Activated CD8-positive, alpha-beta memory T cell treated with anti-CD3 and anti-CD28 coated beads, Interleukin-2, amount 10 ng/mL, durations not matched to agents 7 days and 5 days (primary cell): Measurements from ENCODE around the gene MAB21L2. TPM values are rescaled to one million over a fixed set of nuclear protein-coding genes. Genes with fewer than 3 reads are reported as not detected.
"Not testable (repeated sequence)": the region's sequence is repeated elsewhere in the genome, so short reads cannot be mapped to it uniquely, and the experiment has no call there.

Experiments
- ATAC-seq: fragments of 150-1000 bp; cut with Tn5 transposase; one replicate; pipeline ENCODE4 v1.10.0; 2021; ENCODE audit warnings: moderate library complexity
- CTCF ChIA-PET: fragments of 350-600 bp; sonication (Branson Sonifier 250); formaldehyde crosslinking; loops from one replicate; lab custom pipeline; 2021; ENCODE audit warnings: antibody characterized with exemption; lab: Charles Lee
- DNase-seq: peaks from one replicate; pipeline ENCODE4 v3.0.0-alpha.2; 2020
- H3K27ac Mint-ChIP-seq: one replicate; pipeline ENCODE4 v1.8.0; 2021; ENCODE audit warnings: mild to moderate bottlenecking, mixed read lengths
- H3K27me3 Mint-ChIP-seq: one replicate; pipeline ENCODE4 v1.8.0; 2021; ENCODE audit warnings: mixed read lengths
- H3K36me3 Mint-ChIP-seq: one replicate; pipeline ENCODE4 v1.8.0; 2021; ENCODE audit warnings: mild to moderate bottlenecking, mixed read lengths
- H3K4me1 Mint-ChIP-seq: one replicate; pipeline ENCODE4 v1.8.0; 2021; ENCODE audit warnings: mixed read lengths
- H3K4me3 Mint-ChIP-seq: one replicate; pipeline ENCODE4 v1.8.0; 2021; ENCODE audit warnings: mild to moderate bottlenecking, moderate library complexity, mixed read lengths
- H3K9me3 Mint-ChIP-seq: one replicate; pipeline ENCODE4 v1.8.0; 2022; ENCODE audit warnings: low read depth, mixed read lengths
- total RNA-seq, 2 experiments: library from RNA; stranded (reverse); gene quantifications; one replicate each; pipeline ENCODE4 v1.2.3, GENCODE V29; 2021

Gene MAB21L2
- not detected for total RNA-seq

DNA sequence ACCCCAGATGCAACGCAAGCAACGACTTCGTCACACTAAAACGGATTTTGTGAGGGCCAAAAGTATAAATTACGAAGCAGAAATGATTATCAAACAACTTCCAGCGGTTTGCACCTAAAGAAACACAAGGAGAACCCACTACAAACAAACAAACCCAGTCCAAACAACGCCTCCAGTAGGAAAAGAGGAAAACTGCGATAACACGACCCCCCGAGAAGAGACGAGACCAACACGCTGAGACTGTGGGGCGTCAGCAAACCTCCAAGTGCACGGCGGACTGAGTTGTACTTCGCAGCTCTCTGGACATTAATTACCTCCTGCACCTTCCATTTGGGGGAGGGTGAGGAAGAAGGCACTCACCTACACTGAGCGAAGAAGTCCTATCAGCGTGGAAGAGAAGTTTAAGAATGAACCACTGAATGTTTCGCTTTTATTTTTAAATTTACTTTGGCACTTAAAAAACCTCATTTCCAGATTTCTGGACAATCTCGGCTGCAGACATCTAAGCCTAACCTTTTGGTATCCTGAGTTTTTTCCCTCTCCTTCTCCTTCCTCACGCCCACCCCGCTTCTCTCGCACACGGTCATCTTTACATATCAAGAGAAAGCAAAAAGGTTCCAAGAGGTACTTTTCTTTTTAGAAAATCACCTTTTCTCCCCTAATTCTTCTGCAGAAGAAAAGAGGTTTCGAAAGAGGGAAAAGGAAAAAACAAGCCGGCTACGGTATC is at the start of gene MAB21L2:
Gene MAB21L2 (plus strand): TSS at position 6 of the 727 bp plus-strand sequence. CDS start 879 bp downstream, outside the sequence.
- CTCF ChIA-PET: no interaction called here
- Mint-ChIP-seq H3K27ac (no peak within 1 kb of the TSS), H3K36me3 (peaks cover 55% of the 10 kb centered on the region), H3K4me3 (no peak within 1 kb of the TSS), H3K27me3 (no peaks in the 10 kb centered on the region), H3K4me1 (no peaks in the 10 kb centered on the region), H3K9me3 (peaks cover 17% of the 10 kb centered on the region)
- ATAC-seq (no peak), DNase-seq (no peak)

DNA sequence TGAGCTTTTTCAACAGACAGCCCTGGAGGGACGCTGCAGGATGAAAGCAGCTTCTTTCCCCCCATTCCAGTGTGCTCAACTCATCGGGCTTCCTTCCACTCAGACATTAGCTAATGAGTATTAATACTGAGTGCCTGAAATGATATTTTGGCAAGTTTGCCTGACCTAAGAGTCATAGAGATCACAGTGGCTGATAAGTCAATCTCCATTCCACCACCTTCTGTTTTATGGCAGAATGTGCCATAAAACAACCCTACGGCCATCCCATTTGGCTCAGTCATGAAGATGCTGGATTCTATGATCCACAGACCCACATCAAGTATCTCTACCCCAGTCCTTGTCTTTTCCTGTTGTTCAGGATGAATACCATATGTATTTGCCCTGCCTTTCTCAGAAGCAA is 48.3 kb upstream of the MAB21L2 start:
- Mint-ChIP-seq H3K4me3 (no peak overlapping the region), H3K27ac (no peak overlapping the region), H3K4me1 (no peaks in the 10 kb centered on the region), H3K36me3 (peaks cover 2% of the 10 kb centered on the region), H3K9me3 (no peaks in the 10 kb centered on the region), H3K27me3 (no peaks in the 10 kb centered on the region)
- ATAC-seq (no peak), DNase-seq (no peak)
- CTCF ChIA-PET: no interaction called here

DNA sequence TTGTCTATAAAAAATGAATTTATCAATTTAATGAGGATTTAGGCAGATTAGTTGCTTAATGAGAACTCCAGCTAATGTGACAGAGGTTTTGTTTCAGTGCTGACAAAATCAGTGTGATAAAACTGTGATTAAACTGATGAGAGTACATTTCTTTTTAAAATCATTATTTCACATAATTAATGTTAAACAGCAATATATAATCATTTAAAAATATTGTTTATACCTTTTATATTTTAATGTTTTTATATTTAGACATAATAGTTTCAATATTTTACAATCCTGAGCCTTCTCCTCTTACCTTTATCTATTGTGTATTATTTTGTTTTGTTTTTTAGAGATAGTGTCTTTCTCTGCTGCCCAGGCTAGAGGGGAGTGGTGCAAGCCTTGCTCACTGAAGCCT is 47.1 kb upstream of the MAB21L2 start:
- DNase-seq (no peak), ATAC-seq (no peak)
- H3K27me3 Mint-ChIP-seq: no peaks in the 10 kb centered on the region
- H3K4me3 Mint-ChIP-seq: no peak overlapping the region
- H3K36me3 Mint-ChIP-seq: peaks cover 2% of the 10 kb centered on the region
- no peaks in the 10 kb centered on the region for H3K4me1 Mint-ChIP-seq
- CTCF ChIA-PET: no interaction called here
- H3K27ac Mint-ChIP-seq: no peak overlapping the region
- H3K9me3 Mint-ChIP-seq: no peaks in the 10 kb centered on the region

DNA sequence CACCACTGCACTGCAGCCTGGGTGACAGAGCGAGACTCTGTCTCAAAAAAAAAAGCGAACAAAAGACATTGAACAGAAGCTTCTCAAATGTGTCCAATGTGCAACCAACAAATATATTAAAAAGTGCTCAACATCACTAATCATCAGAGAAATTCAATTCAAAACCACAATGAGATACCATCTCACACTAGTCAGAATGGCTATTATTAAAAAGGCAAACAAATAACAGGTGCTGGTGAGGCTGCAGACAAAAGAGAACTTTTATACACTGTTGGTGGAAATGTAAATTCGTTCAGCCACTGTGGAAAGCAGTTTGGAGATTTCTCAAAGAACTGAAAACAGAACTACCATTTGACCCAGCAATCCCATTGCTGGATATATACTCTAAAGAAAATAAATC is 44.0 kb upstream of the MAB21L2 start:
- DNase-seq, H3K4me3 Mint-ChIP-seq, ATAC-seq, H3K4me1 Mint-ChIP-seq, H3K27ac Mint-ChIP-seq, H3K36me3 Mint-ChIP-seq, CTCF ChIA-PET, H3K9me3 Mint-ChIP-seq, H3K27me3 Mint-ChIP-seq: not testable (repeated sequence)

DNA sequence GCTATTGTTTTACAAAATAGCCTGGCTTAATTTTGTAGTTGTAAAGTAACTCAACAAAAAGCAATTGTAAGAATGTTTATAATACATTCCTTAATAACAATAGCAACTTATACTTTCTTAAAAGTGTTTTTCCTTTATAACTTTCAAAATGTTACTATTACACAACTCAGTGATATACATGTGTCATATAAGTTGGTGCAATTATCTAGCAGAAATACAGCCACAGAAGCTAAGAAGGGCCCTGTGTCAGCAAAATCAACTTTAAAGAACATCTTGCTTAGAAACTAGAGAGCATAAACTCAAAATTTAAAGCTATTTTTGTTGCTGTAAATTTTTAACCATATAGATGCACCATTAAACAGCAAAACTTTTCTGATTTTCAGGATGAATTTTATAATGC is 41.4 kb upstream of the MAB21L2 start:
- CTCF ChIA-PET: no interaction called here
- no peaks in the 10 kb centered on the region for H3K27me3 Mint-ChIP-seq
- H3K4me1 Mint-ChIP-seq: no peaks in the 10 kb centered on the region
- DNase-seq: no peak
- no peaks in the 10 kb centered on the region for H3K9me3 Mint-ChIP-seq
- no peak overlapping the region for H3K4me3 Mint-ChIP-seq
- H3K27ac Mint-ChIP-seq: no peak overlapping the region
- peaks cover 2% of the 10 kb centered on the region for H3K36me3 Mint-ChIP-seq
- no peak for ATAC-seq

DNA sequence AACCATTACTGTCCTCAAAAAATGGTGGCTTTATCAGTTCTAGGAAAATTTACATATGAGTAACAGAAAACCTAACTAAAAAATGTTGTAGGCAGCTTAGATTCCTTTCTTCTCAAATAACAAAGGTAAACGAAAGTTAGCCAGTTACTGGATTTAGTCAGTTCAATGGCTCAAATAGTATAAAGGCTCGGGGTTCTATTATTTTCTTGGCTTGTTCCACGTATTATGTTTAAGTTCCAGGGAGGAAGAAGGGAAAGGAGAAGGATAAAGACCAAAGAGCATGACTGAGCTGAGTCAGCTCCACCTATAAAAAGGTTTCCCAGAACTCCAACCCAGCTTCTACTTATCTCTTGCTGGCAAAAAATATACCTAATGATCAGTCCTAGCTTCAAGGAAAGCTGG is 41.0 kb upstream of the MAB21L2 start:
- Mint-ChIP-seq H3K9me3 (no peaks in the 10 kb centered on the region), H3K4me3 (no peak overlapping the region), H3K36me3 (peaks cover under 1% of the 10 kb centered on the region), H3K27ac (no peak overlapping the region), H3K27me3 (no peaks in the 10 kb centered on the region), H3K4me1 (no peaks in the 10 kb centered on the region)
- DNase-seq: no peak
- CTCF ChIA-PET: interaction anchor here (1.3 kb wide), 1 partner anchor 10 kb away, joined by 3 read pairs; no protein-coding TSS in a partner anchor
- ATAC-seq: no peak

DNA sequence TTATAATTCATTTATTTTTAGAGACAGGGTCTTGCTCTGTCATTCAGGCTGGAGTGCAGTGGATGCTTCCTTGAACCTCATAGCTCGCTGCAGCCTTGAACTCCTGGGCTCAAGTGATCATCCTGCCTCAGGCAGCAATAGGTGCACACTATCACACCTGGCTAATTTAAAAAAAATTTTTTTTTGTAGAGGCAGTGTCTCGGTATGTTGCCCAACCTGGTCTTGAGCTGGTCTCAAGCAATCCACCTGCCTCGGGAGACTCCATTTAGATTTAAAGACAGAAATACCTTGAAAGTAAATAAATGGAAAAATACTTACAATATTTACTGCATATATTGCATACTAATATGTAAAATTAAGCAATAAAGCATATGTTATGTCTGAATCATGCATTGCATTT is 40.3 kb upstream of the MAB21L2 start:
- H3K27ac Mint-ChIP-seq: no peak overlapping the region
- H3K4me1 Mint-ChIP-seq: no peaks in the 10 kb centered on the region
- no peak overlapping the region for H3K4me3 Mint-ChIP-seq
- ATAC-seq: no peak
- CTCF ChIA-PET: interaction anchor here (1.3 kb wide), 1 partner anchor 9 kb away, joined by 3 read pairs; no protein-coding TSS in a partner anchor
- H3K27me3 Mint-ChIP-seq: no peaks in the 10 kb centered on the region
- no peaks in the 10 kb centered on the region for H3K36me3 Mint-ChIP-seq
- no peak for DNase-seq
- H3K9me3 Mint-ChIP-seq: no peaks in the 10 kb centered on the region

DNA sequence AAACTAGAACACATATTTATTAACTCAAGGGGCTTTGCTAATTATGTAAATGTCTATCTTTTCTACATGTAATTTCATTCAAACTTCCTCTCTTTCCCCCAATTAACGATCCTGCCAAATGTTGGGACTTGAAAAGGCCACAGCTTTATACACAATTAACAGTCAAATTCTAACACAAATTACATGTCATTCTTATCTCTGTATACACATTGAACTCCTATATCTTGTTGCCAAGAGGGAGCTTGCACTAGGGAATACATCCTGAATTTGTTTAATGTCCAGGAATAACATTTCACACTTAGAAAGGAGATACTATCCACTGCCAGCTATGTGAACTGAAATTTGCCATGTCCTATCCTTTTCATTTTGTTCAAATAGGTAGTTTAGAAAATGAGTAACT is 38.9 kb upstream of the MAB21L2 start:
- ATAC-seq: no peak
- CTCF ChIA-PET: no interaction called here

DNA sequence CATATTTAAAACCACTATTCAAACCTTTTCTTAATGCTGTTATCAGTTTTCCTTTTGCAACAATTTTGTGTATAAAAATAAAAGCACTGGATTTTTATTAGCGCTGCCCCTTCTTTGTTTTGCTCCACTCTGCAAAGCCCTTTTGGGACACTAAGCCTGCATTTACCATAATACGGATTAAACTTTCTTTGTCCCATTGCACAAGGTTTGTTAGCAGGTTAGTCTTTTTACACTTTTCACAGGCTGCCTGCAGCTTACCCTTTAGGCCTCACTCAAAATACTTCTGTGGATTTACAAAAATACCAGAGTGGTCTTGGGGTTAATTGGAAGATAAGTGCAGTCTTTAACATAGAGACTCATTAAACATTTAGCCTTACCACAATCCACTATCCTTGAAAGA is 35.7 kb upstream of the MAB21L2 start:
- no peaks in the 10 kb centered on the region for H3K27me3 Mint-ChIP-seq
- H3K27ac Mint-ChIP-seq: no peak overlapping the region
- DNase-seq: no peak
- no peak overlapping the region for H3K4me3 Mint-ChIP-seq
- H3K36me3 Mint-ChIP-seq: no peaks in the 10 kb centered on the region
- no peak for ATAC-seq
- no peaks in the 10 kb centered on the region for H3K9me3 Mint-ChIP-seq
- no peaks in the 10 kb centered on the region for H3K4me1 Mint-ChIP-seq
- CTCF ChIA-PET: no interaction called here

More for the DNA sequence above, 38.9 kb upstream of the MAB21L2 start:
- Mint-ChIP-seq H3K9me3 (no peaks in the 10 kb centered on the region), H3K27me3 (no peaks in the 10 kb centered on the region), H3K4me1 (no peaks in the 10 kb centered on the region), H3K27ac (no peak overlapping the region), H3K4me3 (no peak overlapping the region), H3K36me3 (no peaks in the 10 kb centered on the region)
- no peak for DNase-seq

DNA sequence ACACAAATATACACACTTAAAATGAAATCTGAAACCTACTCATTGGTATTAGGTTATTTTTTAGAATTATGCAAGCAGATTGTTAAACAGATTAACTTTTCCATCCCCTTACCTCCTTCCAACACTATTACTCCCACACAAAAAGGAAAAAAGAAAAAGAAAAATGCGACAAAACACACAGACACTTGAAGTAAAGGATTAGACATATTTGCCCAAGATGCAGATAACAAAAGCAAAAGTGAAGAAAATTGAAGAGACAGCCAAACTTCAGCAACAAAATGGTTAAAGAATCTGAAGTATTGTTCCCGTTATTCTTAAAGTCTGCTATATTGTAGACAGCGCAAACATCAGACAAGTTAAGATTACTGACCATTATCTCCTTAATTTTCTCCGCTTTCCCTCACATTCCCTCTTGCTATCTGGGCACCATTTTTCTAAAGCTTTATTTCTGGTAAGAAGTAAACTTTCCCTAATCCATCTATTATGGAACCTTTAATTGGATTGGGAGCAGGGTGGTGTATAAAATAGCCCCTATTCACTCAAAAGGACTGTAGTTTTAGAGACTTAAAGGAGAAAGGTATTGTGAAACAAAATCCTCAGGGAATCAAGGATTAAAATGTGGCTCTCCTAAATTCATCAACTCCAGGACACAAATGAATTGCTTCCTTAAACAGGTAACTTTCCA is 34.7 kb upstream of the MAB21L2 start:
- H3K36me3 Mint-ChIP-seq: peaks cover 6% of the 10 kb centered on the region
- DNase-seq (no peak), ATAC-seq (no peak)
- no peaks in the 10 kb centered on the region for H3K9me3 Mint-ChIP-seq
- H3K4me3 Mint-ChIP-seq: no peak overlapping the region
- no peak overlapping the region for H3K27ac Mint-ChIP-seq
- H3K27me3 Mint-ChIP-seq: no peaks in the 10 kb centered on the region
- CTCF ChIA-PET: no interaction called here
- no peaks in the 10 kb centered on the region for H3K4me1 Mint-ChIP-seq

DNA sequence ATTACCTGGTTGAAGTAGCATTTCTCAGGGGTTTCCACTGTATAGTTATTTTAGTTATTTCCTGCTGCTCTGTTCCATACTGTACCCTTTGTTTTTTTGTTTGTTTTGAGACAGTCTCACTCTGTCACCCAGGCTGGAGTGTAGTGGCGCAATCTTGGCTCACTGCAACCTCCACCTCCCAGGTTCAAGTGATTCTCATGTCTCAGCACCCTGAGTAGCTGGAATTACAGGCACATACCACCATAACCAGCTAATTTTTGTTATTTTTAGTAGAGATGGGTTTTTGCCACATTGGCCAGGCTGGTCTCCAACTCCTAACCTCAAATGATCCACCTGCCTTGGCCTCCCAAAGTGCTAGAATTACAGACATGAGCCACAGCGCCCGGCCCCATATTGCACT is 24.1 kb upstream of the MAB21L2 start:
- not testable (repeated sequence) for H3K4me3 Mint-ChIP-seq, H3K27me3 Mint-ChIP-seq, H3K4me1 Mint-ChIP-seq, H3K9me3 Mint-ChIP-seq, H3K27ac Mint-ChIP-seq, DNase-seq, ATAC-seq
- CTCF ChIA-PET: interaction anchor here (1.9 kb wide), 1 partner anchor 14 kb away, joined by 5 read pairs; no protein-coding TSS in a partner anchor
- H3K36me3 Mint-ChIP-seq: peaks cover 19% of the 10 kb centered on the region

DNA sequence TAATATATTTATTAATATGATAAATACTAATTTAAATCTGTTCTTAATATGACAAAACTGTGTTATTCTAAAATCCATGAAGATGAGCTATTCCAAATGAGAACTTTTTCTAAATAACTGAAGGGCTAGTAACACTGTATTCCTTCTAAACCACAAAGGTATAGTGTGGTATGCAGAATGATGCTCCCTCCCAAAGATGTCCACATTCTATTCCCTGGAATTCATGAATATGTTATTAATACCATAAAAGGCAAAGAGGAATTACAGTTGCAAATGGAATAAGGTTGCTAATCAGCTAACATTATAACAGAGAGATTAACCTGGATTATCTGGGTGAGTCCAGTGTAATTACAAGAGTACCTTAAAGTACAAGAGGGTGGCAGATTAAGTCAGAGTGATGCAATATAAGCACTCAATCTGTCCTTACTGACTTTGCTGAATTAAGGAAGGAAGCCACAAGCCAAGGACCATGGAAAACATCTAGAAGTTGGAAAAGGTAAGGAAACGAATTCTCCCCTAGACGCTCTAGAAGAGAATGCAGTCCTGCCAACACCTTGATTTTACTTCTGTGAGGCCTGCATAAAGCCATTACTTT is 20.7 kb upstream of the MAB21L2 start:
- Mint-ChIP-seq H3K4me1 (no peaks in the 10 kb centered on the region), H3K4me3 (no peak overlapping the region)

DNA sequence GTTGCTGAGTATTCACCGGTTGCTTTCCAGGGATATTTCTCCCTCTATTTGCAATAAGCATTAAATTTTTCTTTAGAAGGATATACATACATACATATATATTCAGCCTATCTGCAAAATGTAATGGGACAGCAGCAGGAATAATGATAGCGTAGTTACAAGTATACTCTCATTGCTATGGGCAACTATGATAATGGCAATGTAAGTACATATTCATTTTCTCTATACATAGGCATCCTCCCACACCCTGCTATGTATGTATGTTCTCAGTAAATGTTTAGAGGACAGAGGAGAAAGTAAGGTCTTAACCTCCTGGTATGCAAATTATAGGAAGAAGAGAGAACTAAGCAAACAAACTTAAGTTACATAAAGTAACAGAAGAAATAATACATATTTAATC is 19.7 kb upstream of the MAB21L2 start:
- Mint-ChIP-seq H3K9me3 (peaks cover 4% of the 10 kb centered on the region), H3K27me3 (no peaks in the 10 kb centered on the region), H3K27ac (no peak overlapping the region), H3K36me3 (peaks cover 25% of the 10 kb centered on the region), H3K4me3 (no peak overlapping the region), H3K4me1 (no peaks in the 10 kb centered on the region)
- ATAC-seq (no peak), DNase-seq (no peak)
- CTCF ChIA-PET: interaction anchor here (1.4 kb wide), 1 partner anchor 305 kb away, joined by 3 read pairs; no protein-coding TSS in a partner anchor

More for the DNA sequence above, 20.7 kb upstream of the MAB21L2 start:
- no peak for ATAC-seq
- CTCF ChIA-PET: no interaction called here
- Mint-ChIP-seq H3K27ac (no peak overlapping the region), H3K27me3 (no peaks in the 10 kb centered on the region), H3K9me3 (peaks cover 4% of the 10 kb centered on the region), H3K36me3 (peaks cover 25% of the 10 kb centered on the region)
- DNase-seq: no peak
